ENCODE results near the gene XKR3.
"Not testable (repeated sequence)": the region's sequence is repeated elsewhere in the genome, so short reads cannot be mapped to it uniquely, and the experiment has no call there.

- TF ChIP-seq POLR2AphosphoS5 (IDR thresholded peaks at IDR 0.05; ENCODE audit: low read depth, low read length); TAF1 (IDR thresholded peaks at IDR 0.05; ENCODE audit: borderline replicate concordance, low read depth, low read length); POLR2A (IDR thresholded peaks at IDR 0.05; ENCODE audit: low read depth, low read length): not testable (repeated sequence)
These were observed 57.3 kb downstream of the XKR3 start for GRCh38 chr22:16767927-16768326.
